HEK293 (cell line): ENCODE results near the gene UNC119.

Experiments
- CTCF ChIA-PET: fragments of 350-600 bp; formaldehyde crosslinking; extraction: SDS; loops from one replicate; lab custom pipeline; 2021; ENCODE audit warnings: antibody characterized with exemption; lab: Yijun Ruan, JAX
- POLR2A ChIA-PET: fragments of 300-600 bp; formaldehyde crosslinking; extraction: SDS; loops from one replicate; lab custom pipeline; 2020; ENCODE audit warnings: antibody characterized with exemption, inconsistent platforms; lab: Yijun Ruan, JAX
- H3K27ac ChIP-seq: fragments of 200-500 bp; sonication (Bioruptor generic); 2 replicates; pipeline ENCODE4 v1.5.1; 2014; ENCODE audit warnings: low read depth, low read length, control low read depth, inconsistent platforms; ENCODE audit errors: extremely low read depth
- H3K36me3 ChIP-seq, 2 experiments: fragments of 200-500 bp in 1 of 2; sonication (Bioruptor generic) in 1 of 2; 1 replicate in 1 of 2; 2 replicates in 1 of 2; pipeline ENCODE4 v1.5.1; 2014 to 2017; ENCODE audit warnings: inconsistent platforms in 2 of 2, low read length in 2 of 2; ENCODE audit not compliant: control insufficient read depth in 2 of 2, insufficient read depth in 1 of 2
- H3K4me1 ChIP-seq: fragments of 200-500 bp; sonication (Bioruptor generic); 2 replicates; pipeline ENCODE4 v1.5.1; 2014; ENCODE audit warnings: mild to moderate bottlenecking, low read length, inconsistent platforms; ENCODE audit not compliant: control insufficient read depth, insufficient read depth
- H3K4me3 ChIP-seq: 2 replicates; pipeline ENCODE4 v1.5.1; 2011; ENCODE audit warnings: low read depth, mild to moderate bottlenecking, control low read depth, low read length, moderate library complexity
- H3K9me3 ChIP-seq: fragments of 200-500 bp; sonication (Bioruptor generic); 2 replicates; pipeline ENCODE4 v1.5.1; 2014; ENCODE audit warnings: low read depth, low read length, inconsistent platforms; ENCODE audit not compliant: control insufficient read depth, insufficient read depth
- EGR2 ChIP-seq: fragments of 450-650 bp; formaldehyde crosslinking; IDR thresholded peaks from 2 replicates; pipeline ENCODE4 v1.5.1; 2016; ENCODE audit warnings: low read depth, missing biosample characterization, missing genetic modification characterization
- FEZF1 ChIP-seq: fragments of 450-650 bp; formaldehyde crosslinking; IDR thresholded peaks from 2 replicates; pipeline ENCODE4 v1.5.1; 2016; ENCODE audit warnings: missing biosample characterization, missing genetic modification characterization
- KLF10 ChIP-seq: fragments of 450-650 bp; IDR thresholded peaks from 2 replicates; pipeline ENCODE4 v1.5.1; 2018; ENCODE audit warnings: missing biosample characterization, mild to moderate bottlenecking, missing genetic modification characterization
- TRIM28 ChIP-seq: IDR thresholded peaks from 2 replicates; pipeline ENCODE4 v1.6.1; 2011; ENCODE audit warnings: low read length, control low read depth, borderline replicate concordance
- YY1 ChIP-seq: fragments of 450-650 bp; formaldehyde crosslinking; IDR thresholded peaks from 2 replicates; pipeline ENCODE4 v1.5.1; 2018; ENCODE audit warnings: missing biosample characterization, missing genetic modification characterization
- ZFP37 ChIP-seq: fragments of 450-650 bp; formaldehyde crosslinking; IDR thresholded peaks from 2 replicates; pipeline ENCODE4 v1.5.1; 2016; ENCODE audit warnings: missing biosample characterization, missing genetic modification characterization
- ZIC2 ChIP-seq: fragments of 450-650 bp; formaldehyde crosslinking; IDR thresholded peaks from 2 replicates; pipeline ENCODE4 v1.5.1; 2016; ENCODE audit warnings: missing biosample characterization, missing genetic modification characterization
- ZNF157 ChIP-seq: fragments of 450-650 bp; formaldehyde crosslinking; IDR thresholded peaks from 2 replicates; pipeline ENCODE4 v1.5.1; 2016; ENCODE audit warnings: missing biosample characterization, missing genetic modification characterization
- ZNF174 ChIP-seq: fragments of 450-650 bp; formaldehyde crosslinking; IDR thresholded peaks from 2 replicates; pipeline ENCODE4 v1.5.0; 2017; ENCODE audit warnings: missing biosample characterization, mild to moderate bottlenecking, missing genetic modification characterization
- ZNF211 ChIP-seq: fragments of 450-650 bp; formaldehyde crosslinking; IDR thresholded peaks from 2 replicates; pipeline ENCODE4 v1.5.1; 2016; ENCODE audit warnings: low read depth, missing biosample characterization, missing genetic modification characterization
- ZNF223 ChIP-seq: fragments of 450-650 bp; formaldehyde crosslinking; IDR thresholded peaks from 2 replicates; pipeline ENCODE4 v1.5.1; 2016; ENCODE audit warnings: missing biosample characterization, missing genetic modification characterization
- ZNF423 ChIP-seq: fragments of 450-650 bp; formaldehyde crosslinking; IDR thresholded peaks from 2 replicates; pipeline ENCODE4 v1.5.1; 2016; ENCODE audit warnings: missing biosample characterization, missing genetic modification characterization
- ZNF510 ChIP-seq: fragments of 450-650 bp; formaldehyde crosslinking; IDR thresholded peaks from 2 replicates; pipeline ENCODE4 v1.5.1; 2018; ENCODE audit warnings: mild to moderate bottlenecking, missing genetic modification characterization, missing biosample characterization; ENCODE audit not compliant: insufficient replicate concordance
- ZNF580 ChIP-seq: fragments of 450-650 bp; formaldehyde crosslinking; IDR thresholded peaks from 2 replicates; pipeline ENCODE4 v1.5.1; 2016; ENCODE audit warnings: missing biosample characterization, missing genetic modification characterization
- ZNF664 ChIP-seq: fragments of 450-650 bp; formaldehyde crosslinking; IDR thresholded peaks from 2 replicates; pipeline ENCODE4 v1.5.1; 2016; ENCODE audit warnings: missing biosample characterization, missing genetic modification characterization
- ZNF670 ChIP-seq: fragments of 450-650 bp; formaldehyde crosslinking; IDR thresholded peaks from 2 replicates; pipeline ENCODE4 v1.5.1; 2016; ENCODE audit warnings: missing biosample characterization, missing genetic modification characterization, low read depth
- ZNF768 ChIP-seq: fragments of 450-650 bp; formaldehyde crosslinking; IDR thresholded peaks from 2 replicates; pipeline ENCODE4 v1.5.1; 2018; ENCODE audit warnings: missing biosample characterization, mild to moderate bottlenecking, missing genetic modification characterization
- TF ChIP-seq, protein P1 (sequence below): fragments of 450-650 bp; formaldehyde crosslinking; IDR thresholded peaks from 2 replicates; pipeline ENCODE4 v1.5.1; 2016; ENCODE audit warnings: missing biosample characterization, missing genetic modification characterization
- TF ChIP-seq, protein P2 (sequence below): fragments of 450-650 bp; formaldehyde crosslinking; IDR thresholded peaks from 2 replicates; pipeline ENCODE4 v1.5.1; 2016; ENCODE audit warnings: missing biosample characterization, missing genetic modification characterization
- TF ChIP-seq, protein P3 (sequence below): fragments of 450-650 bp; formaldehyde crosslinking; IDR thresholded peaks from 2 replicates; pipeline ENCODE4 v1.5.1; 2016; ENCODE audit warnings: missing biosample characterization, missing genetic modification characterization, borderline replicate concordance

UNC119 gene

GRCh38 chr17:28553000-28553505 is 629 bp upstream of the UNC119 start:
- peaks cover 14% of the 10 kb centered on the region for H3K4me1 ChIP-seq
- H3K9me3 ChIP-seq, result no peaks in the 10 kb centered on the region
- H3K36me3 ChIP-seq, result peaks cover 43 to 51% of the 10 kb centered on the region in 2 experiments
- H3K4me3 ChIP-seq, result no peak overlapping the region; the same call in 1 of the 2 replicates
- ChIA-PET POLR2A (interaction anchor here (0.7 to 8.9 kb wide), 5 partner anchors 11 to 167 kb away, joined by 3 to 68 read pairs (median 5); partner anchors contain the start of genes BLTP2, PIGS and RPL23A), CTCF (interaction anchor here (0.6 to 1.5 kb wide), 3 partner anchors 13 to 91 kb away, joined by 3 to 8 read pairs (median 4); partner anchors contain the start of gene PIGS)
- 0 out of 2 replicates have a peak overlapping the region, but pooled peaks have one; percentile 19 for H3K27ac ChIP-seq
- TF ChIP-seq YY1 (tag by site-specific recombination) (no peak), ZNF423 (tag by site-specific recombination) (no peak), FEZF1 (tag by site-specific recombination) (no peak), ZNF510 (tag by site-specific recombination) (no peak), ZFP37 (tag by site-specific recombination) (no peak), ZNF223 (tag by site-specific recombination) (no peak), ZNF664 (tag by site-specific recombination) (peak; percentile 68; the same call in 1 of the 2 replicates), ZIC2 (no peak)
- TF ChIP-seq, protein P1, sequence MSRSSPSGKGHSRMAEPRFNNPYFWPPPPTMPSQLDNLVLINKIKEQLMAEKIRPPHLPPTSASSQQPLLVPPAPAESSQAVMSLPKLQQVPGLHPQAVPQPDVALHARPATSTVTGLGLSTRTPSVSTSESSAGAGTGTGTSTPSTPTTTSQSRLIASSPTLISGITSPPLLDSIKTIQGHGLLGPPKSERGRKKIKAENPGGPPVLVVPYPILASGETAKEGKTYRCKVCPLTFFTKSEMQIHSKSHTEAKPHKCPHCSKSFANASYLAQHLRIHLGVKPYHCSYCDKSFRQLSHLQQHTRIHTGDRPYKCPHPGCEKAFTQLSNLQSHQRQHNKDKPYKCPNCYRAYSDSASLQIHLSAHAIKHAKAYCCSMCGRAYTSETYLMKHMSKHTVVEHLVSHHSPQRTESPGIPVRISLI, result peak; percentile 90

DNA sequence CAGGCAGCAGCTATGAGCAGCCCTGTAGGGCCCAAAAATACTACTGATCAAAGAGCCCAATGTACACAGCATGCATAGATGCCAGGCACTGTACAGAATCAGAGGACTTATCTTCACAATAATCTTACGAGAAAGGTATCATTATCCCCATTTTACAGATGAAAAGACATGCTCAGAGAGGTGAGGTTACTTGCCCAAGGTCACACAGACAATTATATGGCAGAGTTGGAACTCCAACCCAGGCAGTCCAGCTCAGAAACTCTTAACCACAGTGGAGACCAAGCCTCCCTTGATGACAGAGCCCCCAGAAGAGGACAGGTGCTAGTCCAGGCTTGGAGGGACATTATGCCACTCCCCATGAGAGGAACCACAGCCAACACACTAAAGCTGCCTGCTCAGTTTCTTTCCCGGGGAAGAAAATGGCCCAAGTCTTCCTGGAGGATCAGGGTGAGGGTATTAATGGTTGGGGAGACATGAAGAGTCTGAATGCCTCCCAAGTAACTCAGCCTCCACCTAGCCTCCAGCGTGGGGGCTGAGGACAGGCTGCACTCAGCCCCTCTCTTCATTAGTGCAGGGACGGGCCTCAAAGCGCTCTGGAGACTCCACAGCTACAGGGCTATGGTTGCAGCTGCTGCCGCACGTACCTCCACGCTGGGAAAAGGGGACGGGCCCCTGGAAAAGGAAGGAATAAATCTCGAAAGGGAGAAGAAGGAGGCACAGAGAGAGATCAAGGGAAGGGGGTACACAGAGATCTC is 826 bp downstream of the UNC119 start:
- Histone ChIP-seq H3K4me3 (peak overlapping the region; percentile 74), H3K9me3 (no peaks in the 10 kb centered on the region), H3K36me3 (peaks cover 34 to 51% of the 10 kb centered on the region in 2 experiments), H3K27ac (no peak overlapping the region), H3K4me1 (peaks cover 14% of the 10 kb centered on the region)
- CTCF ChIA-PET, result interaction anchor here (0.6 to 6.8 kb wide), 10 partner anchors 11 to 791 kb away, joined by 3 to 46 read pairs (median 7); partner anchors contain the start of genes PIGS and RSKR
- 0 out of 2 replicates have a peak, but pooled peaks have one; percentile 36 for TF ChIP-seq ZNF580
- no peak for TF ChIP-seq KLF10 (tag by site-specific recombination)
- TF ChIP-seq ZNF768 (tag by site-specific recombination), result peak; percentile 97
- POLR2A ChIA-PET, result interaction anchor here (0.6 to 8.9 kb wide), 6 partner anchors 20 to 194 kb away, joined by 3 to 68 read pairs (median 4); partner anchors contain the start of genes BLTP2, PIGS and POLDIP2

DNA sequence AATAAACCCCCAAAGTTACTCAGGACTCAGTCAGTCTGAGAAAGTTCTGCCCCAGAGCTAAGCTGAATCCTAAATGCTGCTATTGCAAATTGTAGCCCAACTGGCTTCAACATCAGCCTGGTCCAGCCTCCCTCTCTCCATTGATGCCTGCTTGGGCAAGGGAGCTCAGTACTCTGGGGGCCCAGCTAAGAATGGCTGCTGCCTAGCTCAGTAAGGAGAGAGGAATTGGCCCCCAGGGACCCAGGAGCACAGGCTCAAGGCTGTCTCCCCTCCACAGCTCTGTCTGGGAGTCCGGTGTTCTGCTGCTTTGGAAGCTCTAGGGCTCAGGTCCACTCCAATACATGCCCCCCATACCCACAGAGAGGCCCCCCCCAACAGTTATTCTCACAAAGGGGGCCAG is 1.6 kb downstream of the UNC119 start:
- CTCF ChIA-PET, result interaction anchor here (0.6 to 6.8 kb wide), 12 partner anchors 11 to 299 kb away, joined by 3 to 46 read pairs (median 5); partner anchors contain the start of genes PIGS and RSKR
- Histone ChIP-seq H3K27ac (no peak overlapping the region), H3K4me1 (peaks cover 14% of the 10 kb centered on the region), H3K4me3 (no peak overlapping the region), H3K9me3 (no peaks in the 10 kb centered on the region), H3K36me3 (peaks cover 28 to 51% of the 10 kb centered on the region in 2 experiments)
- POLR2A ChIA-PET, result interaction anchor here (0.6 to 8.9 kb wide), 7 partner anchors 9 to 193 kb away, joined by 3 to 68 read pairs (median 4); partner anchors contain the start of genes PIGS and POLDIP2
- no peak for TF ChIP-seq ZNF174 (tag by site-specific recombination)
- TF ChIP-seq, protein P2, sequence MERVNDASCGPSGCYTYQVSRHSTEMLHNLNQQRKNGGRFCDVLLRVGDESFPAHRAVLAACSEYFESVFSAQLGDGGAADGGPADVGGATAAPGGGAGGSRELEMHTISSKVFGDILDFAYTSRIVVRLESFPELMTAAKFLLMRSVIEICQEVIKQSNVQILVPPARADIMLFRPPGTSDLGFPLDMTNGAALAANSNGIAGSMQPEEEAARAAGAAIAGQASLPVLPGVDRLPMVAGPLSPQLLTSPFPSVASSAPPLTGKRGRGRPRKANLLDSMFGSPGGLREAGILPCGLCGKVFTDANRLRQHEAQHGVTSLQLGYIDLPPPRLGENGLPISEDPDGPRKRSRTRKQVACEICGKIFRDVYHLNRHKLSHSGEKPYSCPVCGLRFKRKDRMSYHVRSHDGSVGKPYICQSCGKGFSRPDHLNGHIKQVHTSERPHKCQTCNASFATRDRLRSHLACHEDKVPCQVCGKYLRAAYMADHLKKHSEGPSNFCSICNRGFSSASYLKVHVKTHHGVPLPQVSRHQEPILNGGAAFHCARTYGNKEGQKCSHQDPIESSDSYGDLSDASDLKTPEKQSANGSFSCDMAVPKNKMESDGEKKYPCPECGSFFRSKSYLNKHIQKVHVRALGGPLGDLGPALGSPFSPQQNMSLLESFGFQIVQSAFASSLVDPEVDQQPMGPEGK (tag by site-specific recombination), result peak; percentile 43; the same call in 1 of the 2 replicates
- TF ChIP-seq TRIM28, result no peak
- TF ChIP-seq EGR2, result no peak
- no peak for TF ChIP-seq ZNF157
- TF ChIP-seq, protein P3, sequence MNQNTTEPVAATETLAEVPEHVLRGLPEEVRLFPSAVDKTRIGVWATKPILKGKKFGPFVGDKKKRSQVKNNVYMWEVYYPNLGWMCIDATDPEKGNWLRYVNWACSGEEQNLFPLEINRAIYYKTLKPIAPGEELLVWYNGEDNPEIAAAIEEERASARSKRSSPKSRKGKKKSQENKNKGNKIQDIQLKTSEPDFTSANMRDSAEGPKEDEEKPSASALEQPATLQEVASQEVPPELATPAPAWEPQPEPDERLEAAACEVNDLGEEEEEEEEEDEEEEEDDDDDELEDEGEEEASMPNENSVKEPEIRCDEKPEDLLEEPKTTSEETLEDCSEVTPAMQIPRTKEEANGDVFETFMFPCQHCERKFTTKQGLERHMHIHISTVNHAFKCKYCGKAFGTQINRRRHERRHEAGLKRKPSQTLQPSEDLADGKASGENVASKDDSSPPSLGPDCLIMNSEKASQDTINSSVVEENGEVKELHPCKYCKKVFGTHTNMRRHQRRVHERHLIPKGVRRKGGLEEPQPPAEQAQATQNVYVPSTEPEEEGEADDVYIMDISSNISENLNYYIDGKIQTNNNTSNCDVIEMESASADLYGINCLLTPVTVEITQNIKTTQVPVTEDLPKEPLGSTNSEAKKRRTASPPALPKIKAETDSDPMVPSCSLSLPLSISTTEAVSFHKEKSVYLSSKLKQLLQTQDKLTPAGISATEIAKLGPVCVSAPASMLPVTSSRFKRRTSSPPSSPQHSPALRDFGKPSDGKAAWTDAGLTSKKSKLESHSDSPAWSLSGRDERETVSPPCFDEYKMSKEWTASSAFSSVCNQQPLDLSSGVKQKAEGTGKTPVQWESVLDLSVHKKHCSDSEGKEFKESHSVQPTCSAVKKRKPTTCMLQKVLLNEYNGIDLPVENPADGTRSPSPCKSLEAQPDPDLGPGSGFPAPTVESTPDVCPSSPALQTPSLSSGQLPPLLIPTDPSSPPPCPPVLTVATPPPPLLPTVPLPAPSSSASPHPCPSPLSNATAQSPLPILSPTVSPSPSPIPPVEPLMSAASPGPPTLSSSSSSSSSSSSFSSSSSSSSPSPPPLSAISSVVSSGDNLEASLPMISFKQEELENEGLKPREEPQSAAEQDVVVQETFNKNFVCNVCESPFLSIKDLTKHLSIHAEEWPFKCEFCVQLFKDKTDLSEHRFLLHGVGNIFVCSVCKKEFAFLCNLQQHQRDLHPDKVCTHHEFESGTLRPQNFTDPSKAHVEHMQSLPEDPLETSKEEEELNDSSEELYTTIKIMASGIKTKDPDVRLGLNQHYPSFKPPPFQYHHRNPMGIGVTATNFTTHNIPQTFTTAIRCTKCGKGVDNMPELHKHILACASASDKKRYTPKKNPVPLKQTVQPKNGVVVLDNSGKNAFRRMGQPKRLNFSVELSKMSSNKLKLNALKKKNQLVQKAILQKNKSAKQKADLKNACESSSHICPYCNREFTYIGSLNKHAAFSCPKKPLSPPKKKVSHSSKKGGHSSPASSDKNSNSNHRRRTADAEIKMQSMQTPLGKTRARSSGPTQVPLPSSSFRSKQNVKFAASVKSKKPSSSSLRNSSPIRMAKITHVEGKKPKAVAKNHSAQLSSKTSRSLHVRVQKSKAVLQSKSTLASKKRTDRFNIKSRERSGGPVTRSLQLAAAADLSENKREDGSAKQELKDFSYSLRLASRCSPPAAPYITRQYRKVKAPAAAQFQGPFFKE (tag by site-specific recombination), result no peak
- TF ChIP-seq ZNF670, result no peak
- no peak for TF ChIP-seq ZNF211 (tag by site-specific recombination)
